HepG2 (cell line): ENCODE results near the gene KIAA1217. TPM values are rescaled to one million over a fixed set of nuclear protein-coding genes. Genes with fewer than 3 reads are reported as not detected.
A peak's percentile ranks its signal among the peaks of the same experiment; 100 is the strongest.

Source experiments
- ARID2 ChIP-seq: sonication (generic); formaldehyde crosslinking; IDR thresholded peaks from 2 replicates; pipeline ENCODE4 v1.8.1; 2022; ENCODE audit warnings: mild to moderate bottlenecking, missing genetic modification reagents, borderline replicate concordance
- FOSL1 ChIP-seq: sonication (generic); formaldehyde crosslinking; IDR thresholded peaks from 2 replicates; pipeline ENCODE4 v1.9.0; 2021; ENCODE audit warnings: missing genetic modification reagents, borderline replicate concordance
- HNF1A ChIP-seq, 2 experiments: sonication (generic) in 1 of 2; formaldehyde crosslinking in 1 of 2; IDR thresholded peaks; 2 replicates each; pipeline versions ENCODE4 v1.4.0 to v1.6.1; 2016 to 2020; ENCODE audit warnings: borderline replicate concordance in 1 of 2, low read depth in 1 of 2, mild to moderate bottlenecking in 1 of 2, missing genetic modification reagents in 1 of 2
- HOXA7 ChIP-seq: sonication (generic); formaldehyde crosslinking; IDR thresholded peaks from 2 replicates; pipeline ENCODE4 v1.8.1; 2022; ENCODE audit warnings: mild to moderate bottlenecking, missing genetic modification reagents, moderate library complexity
- RFX5 ChIP-seq: IDR thresholded peaks from 2 replicates; pipeline ENCODE4 v1.6.1; 2011; ENCODE audit warnings: low read depth, low read length, improper control_type of control experiment
- SP4 ChIP-seq: sonication (generic); formaldehyde crosslinking; IDR thresholded peaks from 2 replicates; pipeline ENCODE4 v1.8.1; 2023; ENCODE audit warnings: mild to moderate bottlenecking, missing genetic modification reagents
- SP5 ChIP-seq: IDR thresholded peaks from 2 replicates; pipeline ENCODE4 v1.6.1; 2016; ENCODE audit warnings: low read depth, borderline replicate concordance
- YY1 ChIP-seq: IDR thresholded peaks from 2 replicates; pipeline ENCODE4 v1.6.1; 2011; ENCODE audit warnings: low read length, low read depth, moderate library complexity, mild to moderate bottlenecking; ENCODE audit not compliant: insufficient read depth, insufficient replicate concordance
- ZNF333 ChIP-seq: sonication (generic); formaldehyde crosslinking; IDR thresholded peaks from 2 replicates; pipeline ENCODE4 v1.4.0; 2020; ENCODE audit warnings: mild to moderate bottlenecking, missing genetic modification reagents, borderline replicate concordance
- ZNF724P ChIP-seq: sonication (generic); formaldehyde crosslinking; IDR thresholded peaks from 2 replicates; pipeline ENCODE4 v1.8.0; 2022; ENCODE audit warnings: missing genetic modification reagents, borderline replicate concordance
- polyA plus RNA-seq, 8 experiments: library from polyadenylated mRNA; depleted of rRNA in 3 of 8; stranded (reverse) in 7 of 8; unstranded in 1 of 8; fragments of >200 nt; fragmentation: Illumina TruSeq in 4 of 8; extraction: Trizol in 4 of 8; gene quantifications; 2 replicates each; pipeline versions ENCODE4 v1.2.1 to v1.2.3, GENCODE V29; 2011 to 2016; ENCODE audit warnings: low read depth in 4 of 8, missing spikeins in 1 of 8, mixed read lengths in 1 of 8; ENCODE audit not compliant: insufficient read depth in 1 of 8
- total RNA-seq, 5 experiments: library from RNA; depleted of rRNA; stranded (reverse); fragments of >200 nt; fragmentation: Illumina TruSeq; extraction: Trizol; gene quantifications; 2 replicates each; pipeline ENCODE4 v1.2.3, GENCODE V29; 2016; ENCODE audit warnings: low read depth in 1 of 5
- TF ChIP-seq, protein P1 (sequence below): sonication (generic); formaldehyde crosslinking; IDR thresholded peaks from 2 replicates; pipeline ENCODE4 v1.5.0; 2020; ENCODE audit warnings: missing genetic modification reagents
- TF ChIP-seq, protein P2 (sequence below): sonication (generic); formaldehyde crosslinking; IDR thresholded peaks from 2 replicates; pipeline ENCODE4 v1.5.0; 2020; ENCODE audit warnings: missing genetic modification reagents
- TF ChIP-seq, protein P3 (sequence below): sonication (generic); formaldehyde crosslinking; IDR thresholded peaks from 2 replicates; pipeline ENCODE4 v1.4.0; 2020; ENCODE audit warnings: mild to moderate bottlenecking, missing genetic modification reagents
- TF ChIP-seq, protein P4 (sequence below): sonication (generic); formaldehyde crosslinking; IDR thresholded peaks from 2 replicates; pipeline ENCODE4 v1.8.1; 2023; ENCODE audit warnings: mild to moderate bottlenecking, inconsistent platforms, moderate library complexity, missing genetic modification reagents, borderline replicate concordance

KIAA1217 gene
- total and polyA plus RNA-seq, 2 of the 13 experiments (the other 11 are each of a cell fraction or from before 2014, with no cell fraction given), result 4.6 to 10.9 TPM

- TF ChIP-seq, protein P1, sequence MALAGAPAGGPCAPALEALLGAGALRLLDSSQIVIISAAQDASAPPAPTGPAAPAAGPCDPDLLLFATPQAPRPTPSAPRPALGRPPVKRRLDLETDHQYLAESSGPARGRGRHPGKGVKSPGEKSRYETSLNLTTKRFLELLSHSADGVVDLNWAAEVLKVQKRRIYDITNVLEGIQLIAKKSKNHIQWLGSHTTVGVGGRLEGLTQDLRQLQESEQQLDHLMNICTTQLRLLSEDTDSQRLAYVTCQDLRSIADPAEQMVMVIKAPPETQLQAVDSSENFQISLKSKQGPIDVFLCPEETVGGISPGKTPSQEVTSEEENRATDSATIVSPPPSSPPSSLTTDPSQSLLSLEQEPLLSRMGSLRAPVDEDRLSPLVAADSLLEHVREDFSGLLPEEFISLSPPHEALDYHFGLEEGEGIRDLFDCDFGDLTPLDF (CRISPR knock-in tag), result no peak
- TF ChIP-seq ARID2 (no peak), FOSL1 (CRISPR knock-in tag) (peak; percentile 58; the same call in 1 of the 2 replicates), SP5 (peak; percentile 19; the same call in 1 of the 2 replicates), YY1 (peak; percentile 57), HOXA7 (CRISPR knock-in tag) (no peak), RFX5 (0 out of 2 replicates have a peak, but pooled peaks have one; percentile 31), ZNF724P (no peak), HNF1A (IDR thresholded peaks at IDR 0.05; ENCODE audit: low read depth) (peak; percentile 79), HNF1A (CRISPR knock-in tag; IDR thresholded peaks at IDR 0.05; ENCODE audit: borderline replicate concordance) (peak; percentile 71; the same call in 1 of the 2 replicates), ZNF333 (CRISPR knock-in tag) (no peak), SP4 (no peak)
- TF ChIP-seq, protein P2, sequence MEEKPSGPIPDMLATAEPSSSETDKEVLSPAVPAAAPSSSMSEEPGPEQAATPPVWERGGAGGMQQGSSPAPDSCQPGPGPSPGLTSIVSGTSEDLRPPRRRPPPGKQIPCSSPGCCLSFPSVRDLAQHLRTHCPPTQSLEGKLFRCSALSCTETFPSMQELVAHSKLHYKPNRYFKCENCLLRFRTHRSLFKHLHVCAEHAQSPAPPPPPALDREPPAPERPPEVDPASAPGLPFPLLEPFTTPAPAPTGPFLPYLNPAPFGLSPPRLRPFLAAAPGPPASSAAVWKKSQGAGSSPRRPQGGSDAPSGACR, result no peak
- TF ChIP-seq, protein P3, sequence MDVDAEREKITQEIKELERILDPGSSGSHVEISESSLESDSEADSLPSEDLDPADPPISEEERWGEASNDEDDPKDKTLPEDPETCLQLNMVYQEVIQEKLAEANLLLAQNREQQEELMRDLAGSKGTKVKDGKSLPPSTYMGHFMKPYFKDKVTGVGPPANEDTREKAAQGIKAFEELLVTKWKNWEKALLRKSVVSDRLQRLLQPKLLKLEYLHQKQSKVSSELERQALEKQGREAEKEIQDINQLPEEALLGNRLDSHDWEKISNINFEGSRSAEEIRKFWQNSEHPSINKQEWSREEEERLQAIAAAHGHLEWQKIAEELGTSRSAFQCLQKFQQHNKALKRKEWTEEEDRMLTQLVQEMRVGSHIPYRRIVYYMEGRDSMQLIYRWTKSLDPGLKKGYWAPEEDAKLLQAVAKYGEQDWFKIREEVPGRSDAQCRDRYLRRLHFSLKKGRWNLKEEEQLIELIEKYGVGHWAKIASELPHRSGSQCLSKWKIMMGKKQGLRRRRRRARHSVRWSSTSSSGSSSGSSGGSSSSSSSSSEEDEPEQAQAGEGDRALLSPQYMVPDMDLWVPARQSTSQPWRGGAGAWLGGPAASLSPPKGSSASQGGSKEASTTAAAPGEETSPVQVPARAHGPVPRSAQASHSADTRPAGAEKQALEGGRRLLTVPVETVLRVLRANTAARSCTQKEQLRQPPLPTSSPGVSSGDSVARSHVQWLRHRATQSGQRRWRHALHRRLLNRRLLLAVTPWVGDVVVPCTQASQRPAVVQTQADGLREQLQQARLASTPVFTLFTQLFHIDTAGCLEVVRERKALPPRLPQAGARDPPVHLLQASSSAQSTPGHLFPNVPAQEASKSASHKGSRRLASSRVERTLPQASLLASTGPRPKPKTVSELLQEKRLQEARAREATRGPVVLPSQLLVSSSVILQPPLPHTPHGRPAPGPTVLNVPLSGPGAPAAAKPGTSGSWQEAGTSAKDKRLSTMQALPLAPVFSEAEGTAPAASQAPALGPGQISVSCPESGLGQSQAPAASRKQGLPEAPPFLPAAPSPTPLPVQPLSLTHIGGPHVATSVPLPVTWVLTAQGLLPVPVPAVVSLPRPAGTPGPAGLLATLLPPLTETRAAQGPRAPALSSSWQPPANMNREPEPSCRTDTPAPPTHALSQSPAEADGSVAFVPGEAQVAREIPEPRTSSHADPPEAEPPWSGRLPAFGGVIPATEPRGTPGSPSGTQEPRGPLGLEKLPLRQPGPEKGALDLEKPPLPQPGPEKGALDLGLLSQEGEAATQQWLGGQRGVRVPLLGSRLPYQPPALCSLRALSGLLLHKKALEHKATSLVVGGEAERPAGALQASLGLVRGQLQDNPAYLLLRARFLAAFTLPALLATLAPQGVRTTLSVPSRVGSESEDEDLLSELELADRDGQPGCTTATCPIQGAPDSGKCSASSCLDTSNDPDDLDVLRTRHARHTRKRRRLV, result 0 out of 2 replicates have a peak, but pooled peaks have one; percentile 40
- TF ChIP-seq, protein P4, sequence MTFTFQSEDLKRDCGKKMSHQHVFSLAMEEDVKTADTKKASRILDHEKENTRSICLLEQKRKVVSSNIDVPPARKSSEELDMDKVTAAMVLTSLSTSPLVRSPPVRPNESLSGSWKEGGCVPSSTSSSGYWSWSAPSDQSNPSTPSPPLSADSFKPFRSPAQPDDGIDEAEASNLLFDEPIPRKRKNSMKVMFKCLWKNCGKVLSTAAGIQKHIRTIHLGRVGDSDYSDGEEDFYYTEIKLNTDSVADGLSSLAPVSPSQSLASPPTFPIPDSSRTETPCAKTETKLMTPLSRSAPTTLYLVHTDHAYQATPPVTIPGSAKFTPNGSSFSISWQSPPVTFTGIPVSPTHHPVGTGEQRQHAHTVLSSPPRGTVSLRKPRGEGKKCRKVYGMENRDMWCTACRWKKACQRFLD, result no peak
These were observed 257.2 kb downstream of the KIAA1217 start (continued) for GRCh38 chr10:24465891-24466818.
